GM18868 (cell line): ENCODE measurements around the gene ZNFX1.
"Not testable (repeated sequence)": the region's sequence is repeated elsewhere in the genome, so short reads cannot be mapped to it uniquely, and the experiment has no call there.

Source experiments
- ATAC-seq: cut with Tn5 transposase; IDR thresholded peaks from one replicate; pipeline ENCODE4 v1.9.1; 2021; ENCODE audit warnings: mild to moderate bottlenecking, moderate library complexity; ENCODE audit not compliant: unreplicated experiment

The ZNFX1 gene

DNA sequence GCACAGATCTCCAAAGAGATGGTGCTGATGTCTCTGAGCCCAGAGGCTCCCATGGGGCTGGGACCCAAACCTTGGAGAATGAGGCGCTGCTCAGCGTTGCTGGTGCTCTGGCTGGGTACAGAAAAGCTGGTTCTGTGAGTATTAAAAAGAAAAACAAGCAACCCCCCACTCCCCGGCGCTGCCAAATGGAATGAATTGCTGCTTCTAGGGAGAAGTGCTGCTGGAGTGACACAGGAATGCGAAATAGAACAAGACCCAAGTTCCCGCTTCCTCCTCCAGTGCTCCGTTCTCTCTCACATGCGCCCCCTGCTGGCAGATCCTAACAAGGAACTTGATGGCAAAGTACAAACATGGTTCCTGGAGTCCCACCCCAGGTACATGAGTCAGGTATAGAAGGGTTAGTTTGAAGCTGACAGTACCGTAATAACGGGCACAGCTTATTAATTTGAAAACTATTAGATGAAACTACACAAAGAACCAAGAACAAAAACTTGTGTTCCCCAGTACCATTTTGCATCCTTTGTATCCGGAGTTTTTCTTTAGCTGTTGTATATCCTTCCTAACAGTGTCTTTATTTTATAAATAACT is 60.8 kb downstream of the ZNFX1 start:
- no peak for ATAC-seq

DNA sequence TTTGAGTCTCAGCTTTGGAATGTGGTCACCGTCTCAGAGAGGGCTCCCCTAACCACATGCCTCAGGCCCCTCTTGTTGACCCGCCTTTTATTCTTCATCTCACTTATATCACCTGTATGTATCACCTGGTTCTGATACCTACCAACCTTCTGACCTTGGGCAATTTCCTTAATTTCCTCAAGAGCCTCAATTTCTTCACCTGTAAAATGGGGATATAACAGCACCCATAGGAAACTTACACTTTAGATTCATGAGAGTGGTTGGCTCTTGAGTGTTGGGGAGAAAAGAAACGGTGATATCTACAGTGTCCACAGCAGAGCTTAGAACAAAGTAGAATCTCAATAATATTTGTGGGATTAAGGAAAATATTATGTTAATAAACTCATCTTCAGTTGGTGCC is 62.6 kb downstream of the ZNFX1 start:
- ATAC-seq, result no peak

DNA sequence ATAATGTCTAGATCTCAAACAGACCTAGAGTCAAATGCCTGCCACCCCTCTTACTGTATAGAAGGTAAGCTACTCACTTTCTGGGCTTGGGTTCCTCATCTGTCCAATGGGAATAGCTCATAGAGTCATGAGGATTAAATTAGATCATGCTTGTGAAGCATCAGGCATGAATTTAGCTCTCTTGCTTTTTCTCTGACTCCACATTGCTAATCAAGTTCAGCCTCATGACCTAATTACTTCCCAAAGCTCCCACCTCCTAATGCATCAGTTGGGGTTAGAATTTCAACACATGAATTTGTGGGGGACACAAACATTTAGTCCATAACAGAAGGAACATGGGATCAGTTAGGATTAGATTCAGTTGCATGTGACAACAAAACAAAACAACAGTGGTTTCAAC is 63.3 kb downstream of the ZNFX1 start:
- ATAC-seq, result no peak

DNA sequence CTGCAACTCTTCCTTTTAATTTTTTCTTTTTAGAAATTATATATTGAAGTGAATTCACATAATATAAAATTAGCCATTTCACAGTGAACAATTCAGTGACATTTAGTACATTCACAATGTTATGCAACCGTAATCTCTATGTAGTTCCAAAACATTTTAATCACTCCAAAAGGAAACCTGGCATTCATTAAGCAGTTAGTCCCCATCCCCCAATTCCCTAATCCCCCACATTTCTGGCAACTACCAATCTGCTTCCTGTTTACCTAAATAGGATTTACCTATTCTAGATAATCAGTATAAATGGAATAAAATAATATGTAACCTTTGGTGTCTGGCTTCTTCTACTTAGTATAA is 67.1 kb downstream of the ZNFX1 start:
- no peak for ATAC-seq

DNA sequence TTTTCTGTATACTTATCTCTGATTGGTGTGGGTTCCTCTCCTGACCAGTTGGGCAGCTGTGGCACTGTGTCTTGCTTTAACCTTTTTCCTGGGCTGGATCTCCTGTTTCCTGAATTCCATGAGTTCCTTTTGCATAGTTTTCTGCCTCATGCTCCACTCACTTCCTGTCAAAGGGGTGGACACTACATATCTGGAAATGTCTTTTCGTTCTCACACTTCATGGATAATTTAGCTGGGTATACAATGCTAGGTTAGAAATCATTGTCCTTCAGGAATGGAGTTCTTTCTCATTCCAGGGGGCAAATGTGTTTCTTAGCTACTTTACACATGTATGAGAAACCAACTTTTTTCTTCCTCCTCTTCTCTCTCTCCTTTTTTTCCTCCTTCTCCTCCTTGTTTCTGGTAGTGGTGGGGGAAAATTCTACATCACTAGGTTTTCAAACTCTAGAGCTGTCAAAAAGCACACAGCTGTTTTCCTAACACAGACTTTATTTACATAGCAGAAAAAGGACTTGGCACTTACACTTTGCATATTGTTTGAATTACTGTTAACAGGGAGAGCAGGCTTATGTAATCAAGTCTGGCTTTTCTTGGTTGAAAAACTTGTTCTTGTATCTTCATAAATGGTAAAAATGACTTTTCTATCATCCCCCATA is 67.6 kb downstream of the ZNFX1 start:
- ATAC-seq, result no peak

DNA sequence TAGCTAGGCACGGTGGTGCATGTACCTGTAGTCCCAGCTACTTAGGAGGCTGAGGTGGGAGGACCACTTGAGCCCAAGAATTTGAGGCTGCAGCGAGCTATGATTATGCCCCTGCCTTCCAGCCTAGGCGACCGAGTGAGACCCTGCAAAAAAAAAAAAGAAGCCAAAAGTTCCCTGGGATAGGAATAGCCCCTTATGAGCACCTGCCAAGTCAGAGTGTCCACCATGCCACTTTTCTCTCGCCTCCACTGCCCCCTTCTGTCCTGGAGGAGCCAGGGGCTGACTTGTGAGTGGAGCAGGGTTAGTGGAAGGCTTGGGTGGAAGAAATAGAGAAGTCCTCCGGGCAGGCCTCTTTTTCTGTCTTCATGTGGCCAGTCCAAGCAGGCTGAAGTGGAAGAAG is 70.8 kb downstream of the ZNFX1 start:
- no peak for ATAC-seq

DNA sequence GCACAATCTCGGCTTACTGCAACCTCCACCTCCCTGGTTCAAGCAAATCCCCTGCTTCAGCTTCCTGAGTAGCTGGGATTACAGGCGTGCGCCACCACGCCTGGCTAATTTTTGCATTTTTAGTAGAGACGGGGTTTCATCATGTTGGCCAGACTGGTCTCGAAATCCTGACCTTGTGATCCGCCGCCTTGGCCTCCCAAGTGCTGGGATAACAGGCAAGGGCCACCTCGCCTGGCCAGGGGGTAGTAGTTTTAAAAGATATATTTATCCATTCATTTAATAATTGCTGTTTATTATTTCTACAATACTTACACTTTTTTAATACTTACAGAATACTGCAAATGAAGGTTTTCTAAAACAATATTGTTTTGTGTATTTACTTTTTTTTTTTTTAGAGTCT is 74.1 kb downstream of the ZNFX1 start:
- no peak for ATAC-seq

DNA sequence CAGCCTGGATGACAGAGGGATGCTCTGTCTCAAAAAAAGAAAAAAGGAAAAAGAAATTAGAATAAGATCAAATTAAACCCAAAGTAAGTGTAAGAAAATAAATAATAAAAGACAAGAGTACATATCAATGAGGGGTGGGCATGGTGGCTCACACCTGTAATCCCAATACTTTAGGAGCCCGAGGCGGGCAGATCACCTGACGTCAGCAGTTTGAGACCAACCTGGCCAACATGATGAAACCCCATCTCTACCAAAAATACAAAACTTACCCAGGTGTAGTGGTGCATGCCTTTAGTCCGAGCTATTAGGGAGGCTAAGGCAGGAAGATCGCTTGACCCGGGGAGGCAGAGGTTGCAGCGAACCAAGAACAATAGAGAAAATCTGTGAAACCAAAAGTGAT is 74.8 kb downstream of the ZNFX1 start:
- ATAC-seq, result no peak

DNA sequence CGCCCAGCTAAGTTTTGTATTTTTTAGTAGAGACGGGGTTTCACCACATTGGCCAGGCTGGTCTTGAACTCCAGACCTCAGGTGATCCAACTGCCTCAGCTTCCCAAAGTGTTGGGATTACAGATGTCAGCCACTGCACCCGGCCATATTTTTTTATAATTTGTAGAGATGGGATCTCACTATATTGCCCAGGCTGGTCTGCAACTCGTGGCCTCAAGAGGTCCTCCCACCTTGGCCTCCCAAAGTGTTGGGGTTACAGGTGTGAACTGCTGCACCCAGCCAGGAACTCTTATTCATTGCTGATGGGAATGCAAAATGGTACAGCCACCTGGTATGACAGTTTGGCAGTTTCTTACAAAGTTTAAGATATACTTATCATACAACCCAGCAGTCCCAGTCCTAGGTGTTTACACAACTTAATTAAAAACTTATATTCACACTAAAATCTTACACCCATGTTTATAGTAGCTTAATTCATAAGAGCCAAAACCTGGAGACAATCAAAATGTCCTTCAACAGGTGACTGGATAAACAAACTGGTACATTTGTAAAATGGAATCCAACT is 78.0 kb downstream of the ZNFX1 start:
- ATAC-seq, result no peak

DNA sequence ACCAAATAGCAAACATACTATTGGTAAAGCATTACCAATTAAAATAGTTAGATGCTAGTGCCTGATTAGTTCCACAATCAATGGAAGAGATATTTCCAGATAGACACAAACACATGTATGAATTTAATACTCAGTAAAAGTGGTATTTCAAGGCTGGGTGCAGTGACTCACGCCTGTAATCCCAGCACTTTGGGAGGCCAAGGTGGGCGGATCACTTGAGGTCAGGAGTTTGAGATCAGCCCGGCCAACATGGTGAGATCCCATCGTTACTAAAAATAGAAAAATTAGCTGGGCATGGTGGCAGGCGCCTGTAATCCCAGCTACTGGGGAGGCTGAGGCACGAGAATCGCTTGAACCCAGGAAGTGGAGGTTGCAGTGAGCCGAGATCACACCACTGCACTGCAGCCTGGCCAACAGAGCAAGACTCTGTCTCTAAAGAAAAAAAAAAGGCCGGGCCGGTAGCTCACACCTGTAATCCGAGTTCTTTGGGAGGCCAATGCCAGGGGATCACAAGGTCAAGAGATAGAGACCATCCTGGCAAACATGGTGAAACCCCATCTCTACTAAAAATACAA is 84.8 kb downstream of the ZNFX1 start:
- not testable (repeated sequence) for ATAC-seq
